GM19452 (cell line): ENCODE data around the gene TNNC1.

Source experiments
- ATAC-seq: cut with Tn5 transposase; IDR thresholded peaks from one replicate; pipeline ENCODE4 v1.9.1; 2021; ENCODE audit not compliant: unreplicated experiment

TNNC1 gene

DNA sequence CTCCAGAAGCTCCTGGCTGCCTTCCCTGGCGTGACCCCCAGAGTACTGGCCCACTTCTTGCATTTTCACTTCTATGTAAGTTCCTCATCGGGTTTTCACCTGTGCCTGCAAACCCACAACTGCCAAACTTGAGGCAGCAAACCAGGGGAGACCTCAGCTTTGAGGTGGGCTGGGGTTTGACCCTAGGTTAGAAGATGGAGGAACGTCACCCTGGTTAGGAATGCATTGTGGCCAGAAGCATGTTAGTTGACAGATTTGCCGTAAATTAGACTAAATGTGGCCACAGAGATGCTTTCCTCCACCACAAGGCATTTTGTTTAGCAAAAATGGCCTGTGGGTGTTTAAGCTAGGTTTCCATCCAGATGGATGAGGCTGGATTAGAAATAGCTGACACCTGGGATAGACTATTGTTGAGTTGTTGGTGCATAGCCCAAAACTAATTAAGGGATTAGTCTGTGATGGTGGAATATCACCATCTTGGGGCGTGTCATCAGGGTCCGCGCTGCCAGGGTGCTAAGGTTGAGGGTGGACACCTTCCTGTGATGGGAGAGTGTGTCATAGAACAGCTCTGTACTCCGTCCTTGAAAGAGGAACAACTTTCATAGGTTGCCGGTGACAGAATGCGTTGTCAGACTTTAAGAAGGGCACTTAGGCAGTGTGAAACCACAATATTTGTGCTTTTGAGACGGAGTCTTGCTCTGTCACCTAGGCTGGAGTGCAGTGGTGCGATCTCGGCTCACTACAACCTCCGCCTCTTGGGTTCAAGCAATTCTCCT is 5.1 kb upstream of the TNNC1 start:
- ATAC-seq = no peak

- ATAC-seq = no peak
Measured at GRCh38 chr3:52458031-52458760, 4.4 kb upstream of the TNNC1 start.

DNA sequence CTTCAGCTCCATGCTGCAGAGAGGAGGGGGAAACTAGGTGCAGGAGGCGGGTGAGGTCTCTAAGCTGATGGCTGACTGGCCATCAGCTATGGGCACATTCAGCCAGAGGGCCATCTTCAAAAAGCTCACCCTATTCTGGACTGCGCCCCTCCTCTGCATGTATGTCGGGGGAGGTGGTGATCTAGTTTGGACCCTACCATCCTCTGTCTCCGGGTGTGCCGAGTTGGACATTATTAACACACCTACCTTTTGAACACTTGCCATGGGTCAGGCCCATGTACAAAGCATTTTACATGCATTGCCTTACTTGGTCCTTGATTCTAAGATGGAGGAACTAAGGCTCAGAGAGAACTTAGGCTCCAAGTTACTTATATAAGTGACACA is 3.0 kb upstream of the TNNC1 start:
- no peak for ATAC-seq

DNA sequence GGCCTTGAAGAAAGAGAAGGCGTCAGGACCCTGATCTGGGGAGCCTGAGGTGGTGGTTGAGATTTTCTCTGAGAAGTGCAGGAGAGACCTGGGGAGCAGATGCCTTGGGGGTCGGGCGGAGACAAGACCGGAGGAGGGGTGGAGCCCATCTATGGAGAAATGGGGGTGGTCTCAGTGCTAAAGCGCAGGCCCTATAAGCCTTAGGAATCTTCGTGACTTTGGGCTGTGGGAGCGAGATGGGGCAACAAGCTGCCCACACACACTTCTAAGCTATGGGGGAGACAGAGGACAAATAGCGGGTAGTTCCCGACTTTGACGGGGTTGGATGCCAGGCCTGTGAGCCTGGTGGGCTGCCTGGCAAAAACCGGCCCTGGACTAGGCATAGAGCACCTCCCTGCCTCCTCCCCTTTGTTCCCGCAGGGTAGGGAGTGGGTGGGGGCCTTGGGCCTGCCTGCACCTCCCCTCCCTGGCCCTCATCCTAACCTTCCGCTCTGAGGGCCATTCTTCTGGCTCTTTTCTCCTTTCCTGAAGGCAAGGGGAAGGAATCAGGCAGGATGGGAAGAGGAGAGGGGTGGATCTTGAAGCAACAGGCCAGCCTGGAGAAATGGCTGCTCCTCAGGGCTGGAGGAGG is 2.4 kb upstream of the TNNC1 start:
- no peak for ATAC-seq

DNA sequence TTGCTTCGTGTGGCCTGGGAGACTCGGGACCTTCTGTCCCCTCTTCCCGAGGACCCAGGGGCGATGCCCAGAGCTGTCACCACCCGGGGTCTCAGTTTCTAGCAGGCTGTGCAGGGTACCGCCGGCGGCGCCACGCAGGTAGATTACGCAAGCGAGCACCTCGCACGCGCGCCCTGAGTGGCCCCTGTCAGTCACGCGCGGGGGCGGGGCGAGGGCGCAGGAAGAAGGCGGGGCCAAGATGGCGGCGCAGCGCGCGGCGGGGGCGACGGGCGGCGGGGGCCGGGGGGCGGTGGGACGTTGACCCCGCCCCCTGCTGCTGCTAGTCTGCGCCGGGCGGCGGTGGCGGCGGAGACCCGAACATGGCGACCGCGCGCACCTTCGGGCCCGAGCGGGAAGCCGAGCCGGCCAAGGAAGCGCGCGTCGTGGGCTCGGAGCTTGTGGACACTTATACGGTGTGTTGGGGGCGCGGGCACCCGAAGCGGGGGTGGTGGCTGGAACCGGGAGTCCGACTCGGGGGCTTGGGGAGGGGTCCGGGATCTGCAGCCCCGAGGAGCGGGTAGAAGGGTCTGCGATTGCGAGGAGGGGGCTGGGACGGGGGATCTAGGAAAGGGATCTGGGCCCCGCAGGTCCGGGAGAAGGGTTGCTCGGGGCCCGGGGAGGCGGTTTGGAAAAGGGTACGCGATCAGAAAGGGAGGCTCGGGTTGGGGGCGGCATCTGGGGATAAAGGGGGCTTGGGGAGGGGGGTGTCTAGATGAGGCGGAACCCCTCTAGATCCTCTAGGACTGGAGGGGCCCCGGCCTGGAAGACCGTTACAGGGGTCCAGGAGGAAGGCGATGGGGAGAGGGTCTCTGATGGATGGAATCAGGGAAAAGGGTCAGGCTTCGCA is 1.7 kb upstream of the TNNC1 start, which contains the start of gene NISCH:
NISCH (plus strand) TSS at position 322 of the 886 bp plus-strand sequence; CDS start at position 360, 38 bp downstream.
- peak; percentile 76 for ATAC-seq

- ATAC-seq = no peak
Measured at GRCh38 chr3:52454938-52455282, 1.1 kb upstream of the TNNC1 start.

DNA sequence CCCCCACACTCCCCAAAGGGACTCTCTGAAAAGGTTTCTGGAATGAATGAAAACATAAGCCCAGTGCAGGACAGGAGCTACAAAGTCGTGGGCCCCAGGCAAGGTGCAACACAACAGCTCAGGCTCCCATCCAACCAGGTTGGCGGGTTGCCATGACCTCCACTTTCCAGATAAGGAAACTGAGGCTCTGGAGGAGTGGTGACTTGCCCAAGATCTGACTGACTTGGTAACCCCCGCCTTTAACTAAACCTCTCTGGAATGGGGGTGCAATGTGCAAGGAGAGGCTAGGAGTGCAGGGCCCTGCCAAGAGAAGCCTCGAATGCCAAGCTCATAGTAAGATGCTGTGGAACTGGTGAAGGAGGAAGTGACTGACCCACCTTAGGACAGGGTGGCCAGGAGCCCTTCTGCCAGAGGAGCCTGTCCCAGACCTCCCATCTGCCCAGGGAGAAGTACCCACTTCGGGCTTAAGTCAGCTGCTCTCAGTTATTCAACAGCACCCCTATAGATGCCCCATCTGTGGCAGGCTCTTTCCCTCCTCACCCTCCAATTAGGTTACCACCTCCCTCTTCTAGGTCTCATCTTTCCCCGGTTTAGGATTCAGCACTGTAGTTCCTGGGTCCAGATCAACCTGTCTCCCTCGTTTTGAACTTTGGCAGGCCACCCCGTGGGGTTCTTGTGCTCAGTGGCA is 553 bp upstream of the TNNC1 start:
- no peak for ATAC-seq

- no peak for ATAC-seq
Measured at GRCh38 chr3:52452570-52453221, 1.1 kb downstream of the TNNC1 start.

DNA sequence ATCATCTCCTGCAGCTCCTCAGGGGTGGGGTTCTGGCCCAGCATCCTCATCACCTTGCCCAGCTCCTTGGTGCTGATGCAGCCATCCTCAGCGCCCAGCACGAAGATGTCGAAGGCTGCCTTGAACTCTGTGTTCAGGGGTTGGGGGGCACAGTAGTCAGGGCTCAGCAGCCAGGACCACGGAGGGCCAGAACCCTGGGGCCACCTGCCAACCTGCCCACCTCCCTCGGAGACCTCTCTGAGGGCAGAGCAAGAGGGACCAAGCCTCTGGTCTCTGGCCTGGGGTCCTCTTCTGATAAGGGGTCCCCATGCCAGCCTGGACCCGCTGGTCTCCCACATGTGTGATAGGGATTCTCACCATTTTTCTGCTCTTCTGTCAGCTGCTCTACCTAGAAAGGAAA is 1.7 kb downstream of the TNNC1 start:
- no peak for ATAC-seq

DNA sequence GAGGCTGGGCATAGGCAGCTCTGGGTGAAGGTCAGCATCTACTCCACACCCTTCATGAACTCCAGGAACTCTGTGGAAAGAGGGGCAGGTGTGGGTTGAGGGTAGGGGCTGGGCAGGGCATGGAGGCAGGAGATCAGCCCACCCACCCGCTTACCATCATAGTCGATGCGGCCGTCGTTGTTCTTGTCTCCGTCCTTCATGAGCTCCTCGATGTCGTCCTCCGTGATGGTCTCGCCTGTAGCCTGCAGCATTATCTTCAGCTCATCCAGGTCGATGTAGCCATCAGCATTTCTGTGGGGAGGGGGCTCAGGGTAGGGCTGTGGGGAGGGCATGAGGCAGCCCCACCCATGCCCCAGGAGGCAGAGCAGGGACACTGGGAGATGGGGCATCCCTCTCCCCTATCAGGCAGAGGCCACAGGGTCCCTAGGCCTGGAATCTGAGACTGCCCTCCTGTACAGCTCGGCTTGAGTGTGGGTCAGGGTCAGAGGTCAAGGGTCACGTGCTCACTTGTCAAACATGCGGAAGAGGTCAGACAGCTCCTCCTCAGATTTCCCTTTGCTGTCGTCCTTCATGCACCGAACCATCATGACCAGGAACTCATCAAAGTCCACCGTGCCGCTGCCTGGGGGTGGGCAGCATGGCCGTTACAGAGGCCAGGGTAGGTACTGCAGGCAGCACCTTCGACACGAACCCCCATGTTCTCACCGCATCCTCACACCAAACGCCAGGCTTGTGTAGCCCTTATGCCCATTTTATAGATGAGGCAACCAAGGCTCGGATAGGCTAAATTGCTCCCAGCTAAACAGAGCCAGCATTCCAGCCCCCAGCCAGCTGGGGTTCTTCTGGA is 2.4 kb downstream of the TNNC1 start:
- ATAC-seq = no peak

GRCh38 chr3:52450489-52451236 is 3.2 kb downstream of the TNNC1 start:
- ATAC-seq = no peak

DNA sequence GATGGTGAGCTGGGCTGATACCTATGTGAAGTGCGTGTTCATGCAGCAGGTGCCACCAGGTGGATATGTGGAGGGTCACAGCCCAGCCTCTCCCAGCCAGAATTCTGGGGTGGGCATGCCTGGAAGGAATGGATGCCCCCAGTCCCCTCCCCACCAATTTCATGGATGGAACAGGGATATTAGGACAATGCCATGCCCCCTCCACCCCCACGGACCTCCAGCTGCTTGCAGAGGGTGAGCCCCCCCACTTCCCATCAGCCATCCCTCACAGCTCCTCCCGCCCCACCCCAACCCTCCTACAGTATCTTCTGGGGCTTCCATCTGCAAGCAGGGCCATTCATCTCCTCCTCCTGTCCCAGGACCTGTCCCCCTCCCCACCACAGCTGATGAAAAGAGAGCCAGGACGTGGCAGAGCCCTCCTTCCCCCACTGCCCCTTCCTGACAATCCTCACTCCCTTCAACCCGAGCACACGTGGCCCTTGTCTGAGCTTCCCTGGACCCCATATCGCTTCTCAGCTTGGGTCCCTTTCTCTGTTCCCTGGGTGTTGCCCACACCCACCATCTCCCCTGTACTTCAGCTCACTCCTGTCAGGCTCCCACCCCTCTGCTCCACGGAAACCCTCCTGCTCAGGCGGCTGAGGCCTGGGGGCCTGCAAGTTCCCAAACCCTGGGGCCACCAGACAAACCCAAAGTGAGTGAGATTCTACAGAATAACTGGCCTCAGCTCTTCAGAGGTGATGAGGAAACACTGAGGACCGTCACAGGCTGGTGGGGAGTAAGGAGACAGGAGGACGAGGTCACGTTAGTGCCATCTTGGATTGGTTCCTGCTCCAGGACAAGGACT is 6.1 kb downstream of the TNNC1 start:
- ATAC-seq = no peak

DNA sequence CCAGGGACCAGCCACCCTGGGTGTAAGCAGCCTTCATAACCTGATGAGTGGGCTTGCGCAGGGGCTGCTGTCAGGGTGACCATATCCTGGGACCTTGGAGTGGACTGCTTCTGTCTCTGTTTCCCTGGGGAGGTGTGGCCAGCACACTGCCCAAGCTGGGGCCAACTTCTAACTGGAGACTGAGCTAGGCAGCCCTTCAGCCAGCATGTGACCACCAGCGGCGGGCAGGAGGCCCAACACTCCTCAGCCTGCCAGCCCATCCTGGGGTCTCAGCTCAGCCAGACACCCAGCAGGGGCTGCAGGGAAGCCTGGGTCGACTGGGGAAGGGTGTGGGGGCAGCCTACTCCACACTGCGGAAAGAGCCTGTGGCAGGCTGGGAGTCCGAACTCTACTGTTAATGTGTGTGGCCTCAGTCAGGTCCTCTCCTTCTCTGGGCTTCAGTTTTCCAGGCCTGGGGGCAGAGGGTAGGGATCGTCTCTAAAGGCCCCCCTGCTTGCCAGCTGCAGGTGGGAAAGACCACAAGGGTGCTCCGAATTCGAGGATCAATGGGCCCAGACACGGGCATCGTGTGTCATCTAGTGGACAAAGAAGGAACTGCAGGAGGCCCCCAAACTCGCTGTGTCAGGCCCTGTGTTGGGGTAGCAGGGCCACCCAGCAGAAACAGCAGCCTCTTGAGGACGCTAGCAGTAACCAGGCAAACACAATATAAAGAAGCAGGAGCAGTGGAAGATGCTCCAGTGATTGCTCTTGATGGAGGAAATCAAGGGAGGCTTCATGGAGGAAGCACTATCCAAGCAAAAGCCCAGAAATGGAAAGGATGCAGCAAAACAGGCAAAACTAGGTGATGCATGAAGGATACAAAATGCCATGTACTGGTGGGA is 7.0 kb downstream of the TNNC1 start:
- ATAC-seq = no peak

DNA sequence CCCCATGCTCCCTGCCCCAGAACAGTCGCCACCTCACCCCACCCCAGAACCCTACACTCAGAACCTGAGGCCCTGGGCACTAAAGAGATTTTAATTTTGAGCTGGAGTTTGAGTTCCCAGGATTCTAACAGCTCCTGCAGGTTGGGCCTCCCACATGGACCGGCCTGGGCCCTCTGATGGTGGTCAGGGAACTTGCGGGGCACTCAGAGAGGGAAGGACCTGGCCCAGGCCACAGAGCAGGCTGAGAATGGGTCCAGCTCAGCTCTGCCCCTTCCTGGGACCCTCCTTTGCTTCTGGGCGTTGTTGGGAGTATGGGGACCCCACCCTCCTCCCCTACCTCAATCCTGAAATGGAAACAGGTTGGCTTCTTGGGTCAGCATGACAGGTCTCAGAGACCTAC is 7.8 kb downstream of the TNNC1 start:
- ATAC-seq = no peak

- ATAC-seq = no peak
Measured at GRCh38 chr3:52444860-52445793, 8.7 kb downstream of the TNNC1 start, which contains the start of gene SEMA3G. SEMA3G (minus strand) TSS chr3:52445103; CDS start chr3:52445027, 76 bp downstream.
